ENCODE measurements around the gene CYP11A1.

The CYP11A1 gene

DNA sequence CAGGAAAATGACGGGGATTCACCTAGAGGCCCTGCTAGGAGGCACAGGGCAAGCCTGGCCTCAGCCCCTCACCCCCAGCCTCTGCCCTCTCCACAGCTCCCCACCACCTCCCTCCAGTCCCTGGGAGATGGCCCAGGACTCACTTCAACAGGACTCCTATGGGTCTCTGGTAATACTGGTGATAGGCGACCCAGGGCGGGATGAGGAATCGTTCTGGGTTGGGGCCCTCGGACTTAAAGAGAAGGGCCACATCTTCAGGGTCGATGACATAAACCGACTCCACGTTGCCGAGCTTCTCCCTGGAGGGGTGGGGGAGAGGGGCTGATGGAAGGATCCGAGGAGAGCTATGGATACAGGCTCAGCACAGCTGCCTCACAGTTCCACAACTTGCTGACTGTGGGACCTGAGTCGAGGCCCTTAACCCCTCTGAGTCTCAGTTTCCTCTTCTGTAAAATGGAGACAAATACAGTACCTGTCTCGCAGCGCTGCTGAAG, 19.6 kb downstream of the CYP11A1 start:
- DNase-seq, result no peak

DNA sequence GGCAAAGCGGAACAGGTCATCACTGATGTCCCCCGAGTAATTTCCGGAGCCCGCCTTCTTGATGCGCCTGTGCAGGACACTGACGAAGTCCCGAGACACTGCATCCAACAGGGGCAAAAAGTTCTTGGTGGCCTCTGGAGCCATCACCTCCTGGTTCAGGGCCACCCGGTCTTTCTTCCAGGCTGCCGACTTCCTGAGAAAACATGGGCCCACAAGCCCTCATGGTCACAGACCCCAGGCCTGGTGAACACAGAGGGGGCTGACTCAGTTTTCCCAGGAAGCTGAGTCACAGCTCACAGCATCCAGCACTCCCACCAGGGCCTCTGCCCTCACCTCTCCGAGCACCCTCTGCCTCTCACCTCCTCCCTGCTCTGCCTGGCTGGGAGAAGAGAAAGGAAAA, 22.4 kb downstream of the CYP11A1 start:
- no peak for DNase-seq

GRCh38 chr15:74343797-74344127, 23.7 kb downstream of the CYP11A1 start:
- DNase-seq, result no peak

DNA sequence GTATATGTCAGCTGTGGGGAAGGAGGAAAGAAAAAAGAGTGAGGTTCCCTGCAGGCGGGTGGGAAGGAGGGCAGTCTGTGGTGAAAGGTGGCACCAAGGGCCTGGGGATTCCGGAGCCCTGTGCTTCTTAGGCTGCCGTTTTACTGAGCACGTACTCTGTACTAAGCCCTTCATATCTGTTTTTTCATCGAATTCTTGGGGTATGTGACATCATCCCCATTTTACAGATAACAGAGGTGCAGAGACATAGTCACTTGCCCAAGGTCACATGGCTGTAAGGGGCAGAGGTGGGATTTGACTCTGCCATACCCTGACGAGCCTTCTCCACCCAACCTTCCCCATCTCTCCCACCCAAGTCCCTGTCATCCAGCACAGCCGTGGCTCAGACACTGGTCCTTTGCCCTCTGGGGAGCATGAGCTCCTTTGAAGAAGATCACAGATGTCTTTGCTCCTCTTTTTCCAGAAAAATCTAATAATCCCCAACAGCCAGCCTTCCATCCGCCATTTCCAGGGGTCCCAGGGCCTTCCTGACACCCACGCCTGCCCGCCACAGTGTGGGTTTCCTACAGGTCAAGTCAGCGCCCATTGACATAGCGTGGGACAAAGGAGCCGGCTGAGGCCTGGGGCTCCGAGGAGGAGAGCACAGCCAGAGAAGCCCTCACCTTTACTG, 24.2 kb downstream of the CYP11A1 start:
- DNase-seq, result no peak

DNA sequence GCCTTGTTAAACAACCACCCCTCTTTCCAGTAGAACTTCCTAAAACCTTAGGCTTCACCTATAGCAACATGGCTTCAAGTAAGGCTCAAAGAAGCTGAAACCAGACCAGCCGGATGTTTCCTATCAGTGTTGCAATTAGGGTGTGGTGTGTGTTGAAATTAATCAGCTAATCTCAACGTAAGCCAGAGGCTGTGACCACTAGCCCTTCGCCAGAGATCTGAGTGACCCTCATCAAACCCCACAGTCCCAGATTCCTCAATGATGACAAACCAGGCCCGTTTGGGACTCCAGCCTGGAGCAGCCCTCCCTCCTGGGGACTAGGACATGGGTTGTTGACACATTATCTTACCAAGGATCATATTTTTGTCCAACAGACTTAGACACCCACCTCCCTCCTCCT, 27.3 kb downstream of the CYP11A1 start:
- no peak for DNase-seq

DNA sequence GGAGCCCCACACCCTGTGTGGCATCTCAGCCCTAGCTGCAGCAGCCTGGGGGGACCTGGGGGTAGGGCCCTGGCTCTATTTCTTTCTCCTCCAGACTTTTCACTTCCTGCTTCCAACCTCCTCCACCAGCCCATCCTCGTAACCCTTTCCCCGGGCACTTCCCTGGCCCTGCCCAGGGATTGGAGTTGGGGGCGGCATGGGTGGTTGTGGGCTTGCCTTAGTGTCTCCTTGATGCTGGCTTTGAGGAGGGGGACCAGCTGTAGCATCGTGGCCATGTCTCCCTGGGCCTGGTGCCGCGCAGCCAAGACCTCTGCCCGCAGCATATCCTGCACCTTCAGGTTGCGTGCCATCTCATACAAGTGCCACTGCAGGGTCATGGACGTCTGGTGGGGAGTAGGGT, 28.1 kb downstream of the CYP11A1 start:
- DNase-seq, result no peak

DNA sequence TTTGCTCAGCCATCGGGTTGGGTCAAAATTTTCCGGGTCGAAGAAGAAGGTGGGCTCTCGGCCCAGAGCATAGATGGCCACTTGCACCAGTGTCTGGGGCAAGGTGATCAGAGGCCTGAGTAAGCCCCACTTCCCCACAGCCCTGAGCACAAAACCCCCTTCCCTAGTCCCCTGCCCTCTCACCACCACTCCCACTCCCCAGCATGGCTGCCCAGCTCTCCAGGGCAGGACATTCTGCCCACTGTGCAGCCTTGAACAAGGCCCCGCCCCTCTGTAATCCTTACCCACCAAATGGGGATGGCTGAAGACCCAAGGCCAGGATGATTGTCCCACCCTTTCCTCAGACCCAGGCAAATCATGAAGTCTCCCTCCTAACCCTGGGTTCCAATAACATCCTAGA, 28.8 kb downstream of the CYP11A1 start:
- no peak for DNase-seq

DNA sequence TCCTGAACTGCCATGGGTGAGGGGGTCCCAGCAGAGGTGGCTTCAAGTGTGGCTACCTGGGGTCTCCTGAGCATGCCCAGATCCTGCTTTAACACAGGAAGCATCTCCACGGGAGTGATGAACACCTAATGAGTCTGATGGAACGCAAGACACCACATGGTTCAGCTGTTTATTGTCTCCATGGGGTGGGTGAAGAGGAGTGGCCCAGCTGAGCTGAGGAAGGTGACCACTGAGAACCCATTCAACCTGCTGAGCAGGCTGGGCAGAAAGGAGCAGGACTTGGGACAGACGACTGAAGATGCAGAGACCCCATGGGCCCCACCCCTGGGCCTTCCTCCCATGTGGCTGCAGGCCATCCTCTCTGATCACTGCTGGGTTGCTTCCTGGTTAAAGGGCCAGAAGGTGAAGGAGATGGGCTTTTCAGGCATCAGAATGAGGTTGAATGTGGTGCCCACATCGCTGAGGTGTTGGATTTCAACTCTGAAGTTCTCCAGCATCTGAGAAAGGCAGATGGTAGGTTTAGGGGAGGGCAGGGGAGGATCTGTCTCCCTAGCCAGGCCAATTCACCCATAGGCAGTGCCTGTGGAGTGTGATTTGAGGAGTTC, 29.7 kb downstream of the CYP11A1 start:
- DNase-seq, result no peak

DNA sequence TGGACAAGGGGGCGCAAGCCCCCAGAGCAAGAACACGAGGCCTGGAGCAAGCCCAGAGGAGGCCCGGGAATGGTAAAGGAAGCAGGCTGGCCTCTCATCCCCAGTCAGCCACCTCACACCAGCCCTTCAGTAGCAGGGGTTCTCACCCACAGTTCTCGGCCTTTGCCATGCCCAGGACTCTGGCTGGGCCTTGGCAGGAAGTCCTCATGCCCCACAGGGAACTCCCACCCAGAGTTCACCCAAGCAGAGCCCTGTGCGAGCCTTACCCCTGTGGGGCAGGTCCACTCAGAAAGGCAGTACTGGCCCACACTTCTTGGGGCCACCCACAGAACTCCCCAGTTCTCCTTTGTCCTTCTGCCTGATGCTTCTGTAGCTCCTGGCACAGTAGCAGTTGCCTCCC, 30.3 kb downstream of the CYP11A1 start:
- DNase-seq, result no peak

DNA sequence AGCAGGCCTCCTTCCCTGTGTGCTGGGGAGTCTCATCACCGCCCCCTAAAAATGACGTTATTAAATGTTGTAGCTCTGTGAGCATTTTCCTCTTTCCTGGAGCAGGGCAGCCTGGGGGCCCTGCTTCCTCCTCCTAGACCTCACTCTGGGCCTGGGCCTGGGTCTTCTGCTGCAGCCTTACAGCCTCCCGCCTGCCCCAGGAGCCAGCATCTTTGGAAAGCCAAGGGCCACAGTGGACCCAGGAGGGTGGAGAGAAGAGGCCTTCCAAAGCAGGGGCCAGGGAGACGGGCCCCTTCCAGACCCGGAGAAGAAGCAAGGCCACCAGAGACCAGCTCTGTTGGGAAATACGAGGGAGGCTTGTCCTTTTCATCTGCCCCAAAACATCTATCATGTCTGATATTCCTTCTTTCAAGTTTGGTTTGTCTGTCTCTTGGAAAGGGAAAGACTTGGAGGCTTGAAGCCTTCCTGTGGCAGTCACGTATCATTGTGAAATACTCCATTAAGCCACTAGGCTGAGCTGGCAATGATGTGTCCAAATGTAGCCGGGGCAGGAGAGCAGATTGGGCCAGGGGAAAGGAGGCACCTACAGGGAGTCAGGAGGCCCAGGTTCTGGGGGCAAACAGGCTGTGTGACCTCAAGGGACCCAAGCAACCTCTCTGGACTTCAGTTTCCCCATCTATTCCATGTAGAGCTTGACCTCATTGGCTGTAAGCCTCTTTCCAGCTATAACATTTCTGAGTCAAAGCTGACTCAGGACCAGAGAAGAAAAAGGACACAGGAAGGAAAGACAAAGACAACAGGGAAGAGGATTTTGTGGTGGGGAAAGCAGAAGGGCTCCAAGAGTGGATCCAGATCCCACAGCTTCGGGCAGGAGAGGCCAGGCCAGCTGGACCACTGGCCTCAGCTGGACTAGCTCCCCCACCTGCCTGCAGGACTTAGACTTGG, 31.1 kb downstream of the CYP11A1 start:
- DNase-seq, result no peak

GRCh38 chr15:74335396-74335795, 32.0 kb downstream of the CYP11A1 start:
- no peak for DNase-seq

DNA sequence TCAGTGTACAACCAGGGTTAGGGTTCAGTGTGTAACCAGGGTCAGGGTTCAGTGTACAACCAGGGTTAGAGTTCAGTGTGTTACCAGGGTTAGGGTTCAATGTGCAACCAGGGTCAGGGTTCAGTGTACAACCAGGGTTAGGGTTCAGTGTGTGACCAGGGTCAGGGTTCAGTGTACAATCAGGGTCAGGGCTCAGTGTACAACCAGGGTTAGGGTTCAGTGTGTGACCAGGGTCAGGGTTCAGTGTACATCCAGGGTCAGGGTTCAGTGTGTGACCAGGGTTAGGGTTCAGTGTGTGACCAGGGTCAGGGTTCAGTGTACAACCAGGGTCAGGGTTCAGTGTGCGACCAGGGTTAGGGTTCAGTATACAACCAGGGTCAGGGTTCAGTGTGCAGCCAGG, 33.3 kb downstream of the CYP11A1 start:
- no peak for DNase-seq

- DNase-seq, result no peak
These were observed 33.8 kb downstream of the CYP11A1 start for GRCh38 chr15:74333662-74334061.

GRCh38 chr15:74333093-74333492, 34.4 kb downstream of the CYP11A1 start:
- DNase-seq, result no peak

DNA sequence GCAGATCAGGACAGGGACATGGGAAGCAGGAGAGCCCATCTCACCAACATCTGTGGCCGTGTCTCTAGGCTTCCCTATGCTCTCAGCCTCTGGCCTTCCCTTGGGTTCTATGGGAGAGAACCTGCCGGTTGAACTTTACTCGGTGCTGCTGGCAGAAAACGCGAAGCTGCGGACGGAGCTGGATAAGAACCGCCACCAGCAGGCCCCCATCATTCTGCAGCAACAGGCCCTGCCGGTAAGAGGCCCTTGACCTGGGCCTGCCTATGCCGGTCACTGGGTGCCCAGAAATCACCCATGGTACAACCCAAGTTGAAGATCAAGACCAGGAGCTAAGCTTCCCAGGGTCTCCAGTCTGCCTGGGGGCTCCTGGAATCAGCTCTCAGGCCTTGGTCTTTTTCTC, 34.8 kb downstream of the CYP11A1 start:
- no peak for DNase-seq

DNA sequence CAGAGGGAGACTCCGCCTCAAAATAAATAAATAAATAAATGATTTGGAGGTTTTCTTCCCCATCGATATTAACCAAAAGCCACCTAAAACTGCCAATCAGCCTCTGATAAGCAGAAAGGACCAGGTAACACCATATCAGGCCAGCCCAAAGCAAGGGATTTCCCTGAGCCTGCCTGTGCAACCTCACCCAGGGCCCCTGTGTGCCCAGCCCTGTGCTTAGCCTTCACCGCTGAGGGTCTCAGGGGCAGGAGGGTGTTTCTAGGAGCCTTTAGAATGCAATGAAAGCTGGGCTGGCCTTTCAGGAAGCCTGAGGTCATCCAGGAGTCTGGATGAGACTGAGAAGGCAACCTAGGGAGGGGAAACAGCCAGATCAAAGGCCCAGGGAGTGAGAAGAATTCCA, 35.4 kb downstream of the CYP11A1 start:
- no peak for DNase-seq

GRCh38 chr15:74330861-74331408, 36.5 kb downstream of the CYP11A1 start:
- DNase-seq, result no peak

GRCh38 chr15:74328331-74329056, 39.0 kb downstream of the CYP11A1 start:
- DNase-seq, result no peak

GRCh38 chr15:74327756-74328155, 39.7 kb downstream of the CYP11A1 start:
- no peak for DNase-seq

DNA sequence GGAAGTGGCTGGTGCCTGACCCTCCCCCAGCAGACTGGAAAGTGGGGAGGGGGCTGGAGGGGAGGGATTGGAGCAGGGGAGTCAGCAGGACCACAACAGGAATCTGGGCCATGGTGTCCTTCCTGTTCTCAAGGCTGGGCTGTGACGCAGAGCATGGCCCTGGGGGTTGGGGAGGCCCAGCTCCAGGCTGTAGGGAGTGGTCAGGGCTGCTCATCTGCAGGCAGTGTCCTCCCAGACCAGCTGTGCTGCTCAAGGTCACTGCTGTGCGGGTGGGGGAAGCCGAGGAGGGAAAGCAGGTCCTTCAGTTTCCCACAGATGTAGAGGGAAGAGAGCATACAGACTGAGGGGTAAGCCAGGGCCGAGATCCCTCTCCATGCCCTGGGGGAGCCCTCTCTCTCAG, 40.7 kb downstream of the CYP11A1 start:
- DNase-seq, result no peak

DNA sequence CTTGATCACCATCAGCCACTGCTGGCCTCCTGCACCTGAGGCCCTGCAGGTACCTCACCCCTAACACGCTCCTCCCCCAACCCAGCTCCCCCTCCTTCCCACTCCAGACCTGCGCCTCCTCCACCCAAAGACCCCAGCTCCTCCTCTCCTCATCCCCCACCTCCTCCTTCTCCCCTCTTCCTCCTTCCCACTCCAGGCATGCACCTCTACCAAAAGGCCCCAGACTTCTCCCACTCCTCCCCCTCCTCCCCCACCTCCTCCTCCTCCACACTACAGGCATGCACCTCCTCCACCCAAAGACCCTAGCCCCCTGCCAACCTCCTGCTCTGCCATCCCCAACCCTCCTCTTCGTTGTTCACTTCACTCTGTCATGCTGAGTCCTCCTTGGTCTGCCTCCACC, 42.7 kb downstream of the CYP11A1 start:
- DNase-seq, result no peak

DNA sequence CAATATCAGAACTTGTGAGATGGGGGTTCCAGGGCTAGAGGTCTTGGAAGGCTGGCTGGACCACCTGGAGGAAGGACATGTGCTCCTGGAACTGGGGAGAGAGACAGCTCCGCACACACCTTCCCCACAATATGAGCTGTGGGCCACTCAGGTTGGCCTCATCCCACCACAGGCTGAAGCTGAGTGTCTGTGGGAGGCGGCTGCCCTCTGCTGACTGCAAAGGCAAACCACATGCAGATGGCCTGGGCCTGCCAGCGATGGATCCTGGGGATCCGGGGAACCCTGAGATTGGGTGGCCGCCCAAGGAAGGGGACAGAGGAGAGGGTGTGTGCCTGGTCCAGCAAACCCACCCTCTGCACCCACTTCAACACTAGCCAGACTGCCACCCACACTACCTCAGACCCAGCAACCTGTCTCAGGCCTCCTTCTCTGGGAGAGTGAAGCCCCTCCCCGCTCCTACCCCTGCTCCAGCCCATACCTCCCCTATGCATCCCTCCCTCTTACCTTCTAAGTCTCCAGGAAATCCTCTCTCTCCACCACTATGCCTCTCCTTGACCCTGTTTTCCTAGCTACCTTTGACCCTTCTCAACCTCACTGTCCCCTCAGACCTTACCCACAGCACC, 44.8 kb downstream of the CYP11A1 start:
- peak; percentile 55 for DNase-seq

Measured in right kidney (tissue), 1 donor.